ENCODE data around the gene AGT.

Gene AGT

DNA sequence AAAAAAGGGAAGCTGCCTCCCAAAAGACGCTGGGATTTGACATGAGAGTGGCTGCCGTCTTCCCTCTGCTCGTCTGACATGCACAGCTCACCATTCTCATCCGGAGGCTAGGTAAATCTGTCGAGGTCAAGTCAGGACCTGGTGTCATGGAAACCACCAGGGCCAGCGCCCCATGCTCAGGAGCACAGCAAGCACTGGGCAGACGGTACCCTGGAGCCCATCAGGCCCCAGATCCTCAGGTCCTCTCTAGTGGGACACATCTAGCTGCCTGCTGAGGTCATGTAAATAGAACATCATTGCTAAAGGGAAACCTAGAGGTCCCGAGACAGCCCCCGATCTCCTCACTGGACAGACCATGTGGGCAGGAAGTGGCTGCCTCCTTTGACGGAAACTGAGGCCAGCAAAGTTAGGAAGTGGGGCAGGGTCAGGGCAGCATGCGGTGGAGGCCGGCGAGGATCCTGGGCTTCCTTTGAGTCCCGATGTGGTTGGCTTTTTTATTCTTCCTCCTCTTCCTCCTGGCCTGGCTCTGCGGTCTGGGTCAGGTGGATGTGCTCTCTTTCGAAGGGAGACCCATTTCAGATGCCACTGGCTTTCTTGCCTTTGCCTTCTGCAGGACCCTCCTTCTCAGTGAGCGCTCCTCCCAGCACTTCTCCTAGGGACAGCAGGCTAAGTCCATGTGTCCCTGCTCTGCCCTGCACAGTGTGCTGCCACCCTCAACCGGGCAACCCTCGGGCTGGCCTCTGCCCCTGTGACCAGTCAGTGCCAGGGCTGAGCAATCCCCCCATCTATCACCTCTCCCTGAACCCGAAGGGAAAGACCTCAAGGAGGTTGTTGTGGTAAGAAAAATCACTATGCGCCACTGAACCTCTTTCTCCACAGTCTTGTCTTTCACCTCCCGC is 5.9 kb downstream of the AGT start:
- no peak overlapping the region for H3K27ac ChIP-seq
- H3K4me3 ChIP-seq (ENCODE audit: low read depth, low read length) = no peak overlapping the region
- in situ Hi-C loops (cut with HindIII; ENCODE audit: low pct_ligation_motif_present, low sequenced_read_pairs) = no loop called here
- DNase-seq = no peak
- H3K36me3 ChIP-seq (replicated peaks) = no peaks in the 10 kb centered on the region
- TF ChIP-seq, protein P1, sequence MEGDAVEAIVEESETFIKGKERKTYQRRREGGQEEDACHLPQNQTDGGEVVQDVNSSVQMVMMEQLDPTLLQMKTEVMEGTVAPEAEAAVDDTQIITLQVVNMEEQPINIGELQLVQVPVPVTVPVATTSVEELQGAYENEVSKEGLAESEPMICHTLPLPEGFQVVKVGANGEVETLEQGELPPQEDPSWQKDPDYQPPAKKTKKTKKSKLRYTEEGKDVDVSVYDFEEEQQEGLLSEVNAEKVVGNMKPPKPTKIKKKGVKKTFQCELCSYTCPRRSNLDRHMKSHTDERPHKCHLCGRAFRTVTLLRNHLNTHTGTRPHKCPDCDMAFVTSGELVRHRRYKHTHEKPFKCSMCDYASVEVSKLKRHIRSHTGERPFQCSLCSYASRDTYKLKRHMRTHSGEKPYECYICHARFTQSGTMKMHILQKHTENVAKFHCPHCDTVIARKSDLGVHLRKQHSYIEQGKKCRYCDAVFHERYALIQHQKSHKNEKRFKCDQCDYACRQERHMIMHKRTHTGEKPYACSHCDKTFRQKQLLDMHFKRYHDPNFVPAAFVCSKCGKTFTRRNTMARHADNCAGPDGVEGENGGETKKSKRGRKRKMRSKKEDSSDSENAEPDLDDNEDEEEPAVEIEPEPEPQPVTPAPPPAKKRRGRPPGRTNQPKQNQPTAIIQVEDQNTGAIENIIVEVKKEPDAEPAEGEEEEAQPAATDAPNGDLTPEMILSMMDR (IDR thresholded peaks at IDR 0.05; ENCODE audit: low read depth, low read length, missing control alignments) = no peak
- no peaks in the 10 kb centered on the region for H3K27me3 ChIP-seq (replicated peaks)

DNA sequence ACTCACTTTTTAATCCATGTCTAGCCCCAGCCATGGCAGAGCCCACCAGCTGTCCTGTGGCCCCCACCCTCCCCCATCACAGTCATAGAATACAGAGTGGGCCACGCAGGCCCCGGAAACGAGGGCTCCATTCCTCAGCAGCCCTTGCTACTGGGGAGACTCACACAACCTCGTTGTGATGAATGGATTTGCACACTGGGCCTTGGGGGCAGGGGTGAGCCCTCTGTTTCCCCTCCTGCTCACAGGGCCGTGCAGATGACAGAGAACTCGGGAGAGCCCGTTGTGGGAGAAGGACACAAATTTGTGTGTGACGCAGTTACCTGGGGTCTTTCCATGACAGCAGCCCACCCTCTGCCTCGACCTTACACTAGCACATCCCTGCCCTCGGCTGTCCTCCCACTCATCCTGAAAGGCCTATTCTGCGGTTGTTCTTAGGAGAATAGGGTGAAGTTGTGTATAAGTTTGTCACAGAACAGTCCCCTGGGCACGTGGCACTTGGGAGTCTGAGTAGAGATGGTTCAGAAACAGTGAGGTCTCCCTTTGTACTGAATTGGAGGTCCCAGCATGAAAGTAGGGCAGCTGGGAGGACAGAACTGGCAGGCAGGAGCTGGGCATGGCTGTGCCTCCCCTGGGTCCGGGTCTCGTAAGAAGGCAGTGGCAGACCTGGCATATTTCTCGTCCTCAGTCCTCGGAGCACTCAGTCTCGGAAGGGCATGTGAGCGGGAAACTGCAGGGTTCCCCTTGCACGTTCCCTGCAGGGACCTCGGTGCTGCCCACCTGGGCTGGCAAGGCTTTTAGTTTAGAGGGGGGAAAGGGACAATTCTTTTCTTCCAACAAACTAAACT is 6.8 kb downstream of the AGT start:
- in situ Hi-C loops (cut with HindIII; ENCODE audit: low pct_ligation_motif_present, low sequenced_read_pairs) = no loop called here
- TF ChIP-seq, protein P1 (IDR thresholded peaks at IDR 0.05; ENCODE audit: low read depth, low read length, missing control alignments) = no peak
- no peak for DNase-seq
- Histone ChIP-seq H3K27me3 (replicated peaks) (no peaks in the 10 kb centered on the region), H3K27ac (no peak overlapping the region), H3K4me3 (ENCODE audit: low read depth, low read length) (no peak overlapping the region), H3K36me3 (replicated peaks) (no peaks in the 10 kb centered on the region)

GRCh38 chr1:230706020-230706699 is 7.8 kb downstream of the AGT start:
- in situ Hi-C loops (cut with HindIII; ENCODE audit: low pct_ligation_motif_present, low sequenced_read_pairs) = no loop called here
- no peak for DNase-seq
- Histone ChIP-seq H3K36me3 (replicated peaks) (no peaks in the 10 kb centered on the region), H3K27ac (no peak overlapping the region), H3K27me3 (replicated peaks) (no peaks in the 10 kb centered on the region), H3K4me3 (ENCODE audit: low read depth, low read length) (no peak overlapping the region)
- TF ChIP-seq, protein P1 (IDR thresholded peaks at IDR 0.05; ENCODE audit: low read depth, low read length, missing control alignments) = no peak

GRCh38 chr1:230705289-230706019 is 8.5 kb downstream of the AGT start:
- no peak overlapping the region for H3K4me3 ChIP-seq (ENCODE audit: low read depth, low read length)
- DNase-seq = no peak
- H3K27ac ChIP-seq = no peak overlapping the region
- in situ Hi-C loops (cut with HindIII; ENCODE audit: low pct_ligation_motif_present, low sequenced_read_pairs) = no loop called here
- no peaks in the 10 kb centered on the region for H3K27me3 ChIP-seq (replicated peaks)
- H3K36me3 ChIP-seq (replicated peaks) = no peaks in the 10 kb centered on the region
- TF ChIP-seq, protein P1 (IDR thresholded peaks at IDR 0.05; ENCODE audit: low read depth, low read length, missing control alignments) = no peak

- in situ Hi-C loops (cut with HindIII; ENCODE audit: low pct_ligation_motif_present, low sequenced_read_pairs) = no loop called here
- Histone ChIP-seq H3K27me3 (replicated peaks) (no peaks in the 10 kb centered on the region), H3K27ac (no peak overlapping the region), H3K4me3 (ENCODE audit: low read depth, low read length) (no peak overlapping the region), H3K36me3 (replicated peaks) (no peaks in the 10 kb centered on the region)
- no peak for DNase-seq
- TF ChIP-seq, protein P1 (IDR thresholded peaks at IDR 0.05; ENCODE audit: low read depth, low read length, missing control alignments) = no peak
Measured at GRCh38 chr1:230704830-230705229, 9.1 kb downstream of the AGT start.
